SKM-1 (cell line): ENCODE measurements around the gene TRAF3IP3.

Experiments
- DNase-seq: peaks from one replicate; lab custom pipeline; 2025; ENCODE audit not compliant: unreplicated experiment; lab: John Stamatoyannopoulos, UW

Gene TRAF3IP3

GRCh38 chr1:209823143-209824041, 67.5 kb downstream of the TRAF3IP3 start:
- peak; percentile 56 for DNase-seq

- no peak for DNase-seq
Observed at GRCh38 chr1:209825591-209826434, 70.0 kb downstream of the TRAF3IP3 start.

DNA sequence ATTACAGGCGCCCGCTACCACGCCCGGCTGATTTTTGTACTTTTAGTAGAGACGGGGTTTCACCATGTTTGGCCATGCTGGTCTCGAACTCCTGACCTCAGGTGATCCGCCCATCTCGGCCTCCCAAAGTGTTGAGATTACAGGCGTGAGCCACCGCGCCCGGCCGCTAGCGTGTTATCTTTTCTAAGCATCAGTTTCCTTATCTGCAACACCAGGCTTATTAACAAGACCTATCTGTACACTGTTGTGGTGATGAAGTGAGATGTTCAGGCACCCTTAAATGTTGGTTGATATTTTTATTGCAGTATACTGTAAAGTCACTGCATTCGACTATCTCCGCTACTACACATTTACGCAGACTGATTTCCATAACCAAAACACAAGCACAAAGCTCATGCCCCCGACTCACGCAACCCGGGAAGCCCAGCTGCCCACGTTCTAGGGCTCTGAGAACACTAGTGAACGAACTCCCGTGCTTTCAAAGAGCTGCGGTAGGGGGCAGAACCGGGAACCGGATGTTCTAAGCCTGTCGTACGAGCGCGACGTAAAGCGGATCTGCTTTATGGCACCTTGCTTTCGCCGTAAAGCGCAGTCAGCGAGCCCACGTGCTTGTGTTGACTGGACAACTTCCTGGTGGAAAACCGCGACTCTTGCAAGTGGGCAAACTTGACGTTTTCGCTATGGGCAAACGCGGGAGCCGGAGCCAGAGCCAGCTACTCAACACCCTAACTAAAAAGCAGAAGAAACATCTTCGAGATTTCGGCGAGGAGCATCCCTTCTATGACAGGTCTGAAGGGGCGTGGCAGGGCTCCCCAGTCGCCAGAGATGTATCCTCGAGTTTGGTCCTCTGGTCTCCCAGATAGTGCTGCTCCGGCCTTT, 71.8 kb downstream of the TRAF3IP3 start, which contains the start of gene UTP25:
Gene UTP25, plus strand, starts transcription at position 589 of the 879 bp plus-strand sequence. Its CDS starts 92 bp downstream, at position 681.
- peak; percentile 98 for DNase-seq

- no peak for DNase-seq
Observed at GRCh38 chr1:209829716-209830115, 73.9 kb downstream of the TRAF3IP3 start.

DNA sequence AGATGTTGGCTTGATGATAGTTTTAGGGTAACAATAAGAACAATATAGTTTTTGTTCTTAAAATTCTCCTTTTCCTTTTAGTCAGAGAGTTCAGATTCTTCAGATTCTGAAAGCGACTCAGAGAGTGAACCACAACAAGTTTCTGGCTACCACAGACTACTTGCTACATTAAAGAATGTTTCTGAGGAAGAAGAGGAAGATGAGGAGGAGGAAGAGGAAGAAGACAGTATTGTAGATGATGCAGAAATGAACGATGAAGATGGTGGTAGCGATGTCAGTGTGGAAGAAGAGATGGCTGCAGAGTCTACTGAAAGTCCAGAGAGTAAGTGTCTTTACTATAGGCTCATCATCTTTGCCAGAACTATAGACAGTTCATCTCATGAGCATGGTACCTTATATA, 74.9 kb downstream of the TRAF3IP3 start:
- DNase-seq, result no peak

DNA sequence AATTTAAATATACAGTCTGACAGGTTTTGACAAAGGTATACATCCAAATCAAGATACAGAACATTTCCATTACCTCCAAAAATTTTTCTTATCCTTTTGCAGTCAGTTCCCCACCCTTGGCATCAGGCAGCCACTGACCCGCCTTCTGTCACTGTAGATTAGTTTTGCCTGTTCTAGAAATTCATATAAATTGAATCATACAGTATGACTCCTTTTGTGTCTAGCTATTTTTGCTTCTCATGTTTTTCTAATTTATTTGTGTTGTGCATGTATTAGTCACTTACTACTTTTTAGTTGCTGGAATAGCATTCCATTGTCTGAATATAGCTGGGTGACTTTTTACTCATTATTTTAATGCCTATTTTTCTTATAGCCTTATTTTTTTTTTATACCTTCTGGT, 75.8 kb downstream of the TRAF3IP3 start:
- no peak for DNase-seq
